Measurements from ENCODE around the gene GRID1.

The GRID1 gene

DNA sequence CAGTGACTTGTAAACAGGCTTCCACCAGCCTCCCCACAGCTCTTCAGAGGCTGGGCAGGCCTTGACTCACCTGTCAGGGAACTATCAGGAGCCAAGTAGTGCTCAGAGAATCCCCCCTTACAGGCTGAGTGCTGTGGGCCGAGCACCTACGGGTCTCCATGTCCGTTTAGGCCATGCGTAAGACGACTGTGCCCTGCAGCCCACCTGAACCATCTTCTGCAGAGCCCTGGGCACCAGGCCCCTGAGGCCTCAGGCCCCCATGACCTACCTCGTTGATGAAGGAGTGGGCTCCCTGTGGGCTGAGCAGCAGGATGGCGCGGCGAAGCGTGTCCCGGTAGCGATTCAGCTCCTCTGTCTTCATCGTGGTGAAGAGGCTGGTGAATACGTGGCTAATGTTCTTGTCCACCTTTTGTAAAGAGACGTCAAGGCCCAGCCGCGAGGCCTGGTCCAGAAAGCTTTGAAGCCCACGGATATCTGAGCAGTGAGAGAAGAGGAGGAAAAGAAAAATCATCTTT is 228.0 kb downstream of the GRID1 start:
- no peak overlapping the region for H3K4me3 ChIP-seq (ENCODE audit: control insufficient read depth, low read depth, low read length)

DNA sequence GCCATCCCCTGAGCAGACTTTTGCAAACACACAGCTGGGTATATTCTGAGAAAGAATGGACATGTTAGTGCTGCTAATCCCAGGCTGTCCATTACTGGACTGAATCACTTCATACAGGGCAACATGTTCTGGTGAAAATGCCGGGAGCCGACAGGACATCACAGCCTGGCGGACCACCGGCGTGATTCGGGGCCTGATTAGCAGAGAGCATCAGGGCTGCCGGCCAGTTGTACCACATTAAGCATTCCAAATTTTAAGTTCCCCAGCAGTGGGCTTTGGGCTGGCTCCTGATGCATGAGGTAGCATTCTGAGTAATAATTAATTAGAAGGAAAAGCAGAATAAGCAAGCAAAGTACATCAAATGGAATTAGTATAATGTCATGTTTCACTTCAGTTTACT is 229.0 kb downstream of the GRID1 start:
- TF ChIP-seq, protein P1, sequence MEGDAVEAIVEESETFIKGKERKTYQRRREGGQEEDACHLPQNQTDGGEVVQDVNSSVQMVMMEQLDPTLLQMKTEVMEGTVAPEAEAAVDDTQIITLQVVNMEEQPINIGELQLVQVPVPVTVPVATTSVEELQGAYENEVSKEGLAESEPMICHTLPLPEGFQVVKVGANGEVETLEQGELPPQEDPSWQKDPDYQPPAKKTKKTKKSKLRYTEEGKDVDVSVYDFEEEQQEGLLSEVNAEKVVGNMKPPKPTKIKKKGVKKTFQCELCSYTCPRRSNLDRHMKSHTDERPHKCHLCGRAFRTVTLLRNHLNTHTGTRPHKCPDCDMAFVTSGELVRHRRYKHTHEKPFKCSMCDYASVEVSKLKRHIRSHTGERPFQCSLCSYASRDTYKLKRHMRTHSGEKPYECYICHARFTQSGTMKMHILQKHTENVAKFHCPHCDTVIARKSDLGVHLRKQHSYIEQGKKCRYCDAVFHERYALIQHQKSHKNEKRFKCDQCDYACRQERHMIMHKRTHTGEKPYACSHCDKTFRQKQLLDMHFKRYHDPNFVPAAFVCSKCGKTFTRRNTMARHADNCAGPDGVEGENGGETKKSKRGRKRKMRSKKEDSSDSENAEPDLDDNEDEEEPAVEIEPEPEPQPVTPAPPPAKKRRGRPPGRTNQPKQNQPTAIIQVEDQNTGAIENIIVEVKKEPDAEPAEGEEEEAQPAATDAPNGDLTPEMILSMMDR (conservative IDR thresholded peaks at IDR 0.05; ENCODE audit: control insufficient read depth, insufficient read depth, low read depth, low read length): no peak
- DNase-seq (ENCODE audit: low read depth): no peak

More for the DNA sequence above, 228.0 kb downstream of the GRID1 start:
- DNase-seq (ENCODE audit: low read depth): no peak
- TF ChIP-seq, protein P1 (conservative IDR thresholded peaks at IDR 0.05; ENCODE audit: control insufficient read depth, insufficient read depth, low read depth, low read length): no peak

DNA sequence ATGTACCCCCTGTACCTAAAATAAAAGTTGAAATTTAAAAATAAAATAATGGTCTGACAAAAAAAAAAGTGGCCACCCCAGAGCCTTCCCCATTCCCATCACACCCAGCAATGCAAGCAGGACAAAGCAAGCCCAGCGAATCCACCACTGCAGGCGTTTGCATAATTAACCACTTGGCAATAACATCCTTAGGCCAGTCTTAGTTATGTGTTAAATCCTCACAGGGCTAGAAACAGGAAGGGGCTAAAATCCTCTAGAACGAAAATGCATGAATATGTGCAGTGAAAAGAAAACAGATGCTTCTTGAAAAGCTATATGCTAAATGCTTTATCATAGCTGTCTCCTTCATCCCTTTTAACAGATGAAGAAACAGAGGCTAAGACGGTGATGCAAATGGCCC is 229.7 kb downstream of the GRID1 start:
- DNase-seq (ENCODE audit: low read depth): no peak
- TF ChIP-seq, protein P1 (conservative IDR thresholded peaks at IDR 0.05; ENCODE audit: control insufficient read depth, insufficient read depth, low read depth, low read length): no peak

More for the DNA sequence above, 229.0 kb downstream of the GRID1 start:
- no peak overlapping the region for H3K4me3 ChIP-seq (ENCODE audit: control insufficient read depth, low read depth, low read length)

DNA sequence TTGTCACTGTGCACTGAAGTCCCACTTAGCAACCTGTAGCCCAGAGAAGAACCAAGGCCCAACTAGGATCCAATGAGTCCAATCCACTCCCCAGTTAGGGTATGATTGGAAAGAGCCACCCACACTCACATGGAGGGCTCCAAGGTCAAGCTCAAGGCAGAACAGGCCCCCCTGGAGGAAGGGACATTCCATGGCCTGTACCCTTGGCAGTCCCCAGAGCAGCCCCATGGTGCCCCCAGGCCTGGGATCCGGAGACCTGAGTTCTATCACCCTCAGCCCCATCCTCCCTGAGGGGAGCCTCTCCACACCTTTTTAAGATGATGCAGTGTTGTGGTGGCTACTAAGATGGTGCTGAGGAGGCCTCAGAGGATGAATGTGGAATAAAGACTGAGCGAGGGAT is 231.4 kb downstream of the GRID1 start:
- TF ChIP-seq, protein P1 (conservative IDR thresholded peaks at IDR 0.05; ENCODE audit: control insufficient read depth, insufficient read depth, low read depth, low read length): no peak
- DNase-seq (ENCODE audit: low read depth): no peak
- H3K4me3 ChIP-seq (ENCODE audit: control insufficient read depth, low read depth, low read length): no peak overlapping the region

More for the DNA sequence above, 229.7 kb downstream of the GRID1 start:
- no peak overlapping the region for H3K4me3 ChIP-seq (ENCODE audit: control insufficient read depth, low read depth, low read length)

DNA sequence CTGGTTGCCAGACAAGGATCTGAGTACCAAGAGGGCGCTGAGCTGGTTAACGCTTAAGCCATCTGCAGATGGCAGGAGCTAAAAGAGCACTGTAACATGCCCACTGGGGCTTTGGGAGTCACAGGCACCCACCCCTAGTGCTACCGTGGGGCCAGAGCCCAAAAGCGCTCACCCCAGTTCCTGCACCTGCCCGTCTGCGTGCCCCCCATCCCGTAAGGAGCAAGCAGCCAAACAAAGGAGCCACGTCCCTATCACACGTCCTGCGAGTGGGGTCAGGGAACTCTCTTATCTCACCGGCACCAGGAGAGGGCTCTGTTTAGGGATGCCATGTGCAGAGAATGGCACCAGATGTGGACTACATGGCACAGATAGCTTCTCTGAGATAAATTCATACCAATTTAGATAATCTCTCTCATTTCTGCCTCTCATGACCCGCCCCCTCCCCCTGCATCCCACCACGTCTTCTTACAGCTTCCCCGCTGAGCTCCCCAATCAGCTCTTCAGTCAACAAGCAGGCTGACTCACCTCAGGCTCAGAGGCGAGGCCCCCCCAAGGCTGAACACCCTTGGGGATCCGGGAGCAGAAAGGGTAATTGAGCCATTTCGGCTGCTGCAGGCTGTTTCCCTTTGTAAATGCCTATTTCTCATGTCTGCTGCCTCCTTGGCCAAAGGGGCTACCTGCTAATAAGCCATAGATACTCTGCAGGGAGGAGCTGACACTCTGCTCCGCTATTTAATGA is 235.7 kb downstream of the GRID1 start:
- TF ChIP-seq, protein P1 (conservative IDR thresholded peaks at IDR 0.05; ENCODE audit: control insufficient read depth, insufficient read depth, low read depth, low read length): no peak
- H3K4me3 ChIP-seq (ENCODE audit: control insufficient read depth, low read depth, low read length): no peak overlapping the region
- no peak for DNase-seq (ENCODE audit: low read depth)

DNA sequence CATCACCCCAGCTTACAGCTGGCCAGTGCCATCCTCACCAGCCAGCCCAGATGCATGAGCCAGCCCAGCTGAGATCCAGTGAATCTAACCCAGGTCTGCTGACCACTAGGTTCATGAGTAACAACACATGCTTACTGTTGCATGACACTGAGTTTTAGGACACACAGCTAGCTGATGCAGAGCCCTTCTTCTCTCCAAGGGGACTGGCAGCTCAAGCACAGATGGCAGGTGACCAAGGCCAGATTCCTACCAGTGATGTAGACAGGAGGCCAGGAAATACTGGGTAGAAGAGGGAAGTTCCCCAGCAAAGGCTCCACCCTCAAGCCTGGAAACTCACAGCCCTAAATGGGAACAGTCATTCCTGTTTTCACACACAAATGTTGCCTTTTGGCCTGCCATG is 236.6 kb downstream of the GRID1 start:
- no peak for DNase-seq (ENCODE audit: low read depth)
- H3K4me3 ChIP-seq (ENCODE audit: control insufficient read depth, low read depth, low read length): no peak overlapping the region
- TF ChIP-seq, protein P1 (conservative IDR thresholded peaks at IDR 0.05; ENCODE audit: control insufficient read depth, insufficient read depth, low read depth, low read length): no peak

Data from fibroblast of mammary gland (primary cell).